C4-2B (cell line): ENCODE results near the gene TXNDC17.

Experiments
- ZFX ChIP-seq: fragments of 450-650 bp; IDR thresholded peaks from 2 replicates; pipeline ENCODE4 v1.6.1; 2017
- TF ChIP-seq, protein P1 (sequence below): fragments of 450-650 bp; conservative IDR thresholded peaks from 2 replicates; pipeline ENCODE4 v1.5.1; 2017; ENCODE audit warnings: mild to moderate bottlenecking

DNA sequence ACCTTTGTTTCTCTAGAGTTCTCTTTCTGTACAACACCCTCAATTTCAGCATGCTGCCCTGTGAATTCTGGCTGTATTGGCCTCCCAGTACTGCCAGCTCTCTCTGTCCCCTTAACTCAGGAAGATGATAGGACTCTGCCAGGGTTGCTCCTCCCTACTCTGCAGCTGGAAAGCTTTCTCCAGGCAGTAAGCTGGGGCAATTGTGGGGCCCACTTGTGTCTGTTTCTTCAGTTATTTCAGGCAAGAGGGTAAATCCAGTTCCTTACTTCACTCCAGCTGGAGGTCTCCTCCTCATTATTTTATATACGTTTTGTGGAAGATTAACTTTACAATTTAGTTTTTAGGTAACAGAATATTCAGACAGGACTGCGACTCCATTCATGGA is 20.6 kb downstream of the TXNDC17 start:
- TF ChIP-seq, protein P1, sequence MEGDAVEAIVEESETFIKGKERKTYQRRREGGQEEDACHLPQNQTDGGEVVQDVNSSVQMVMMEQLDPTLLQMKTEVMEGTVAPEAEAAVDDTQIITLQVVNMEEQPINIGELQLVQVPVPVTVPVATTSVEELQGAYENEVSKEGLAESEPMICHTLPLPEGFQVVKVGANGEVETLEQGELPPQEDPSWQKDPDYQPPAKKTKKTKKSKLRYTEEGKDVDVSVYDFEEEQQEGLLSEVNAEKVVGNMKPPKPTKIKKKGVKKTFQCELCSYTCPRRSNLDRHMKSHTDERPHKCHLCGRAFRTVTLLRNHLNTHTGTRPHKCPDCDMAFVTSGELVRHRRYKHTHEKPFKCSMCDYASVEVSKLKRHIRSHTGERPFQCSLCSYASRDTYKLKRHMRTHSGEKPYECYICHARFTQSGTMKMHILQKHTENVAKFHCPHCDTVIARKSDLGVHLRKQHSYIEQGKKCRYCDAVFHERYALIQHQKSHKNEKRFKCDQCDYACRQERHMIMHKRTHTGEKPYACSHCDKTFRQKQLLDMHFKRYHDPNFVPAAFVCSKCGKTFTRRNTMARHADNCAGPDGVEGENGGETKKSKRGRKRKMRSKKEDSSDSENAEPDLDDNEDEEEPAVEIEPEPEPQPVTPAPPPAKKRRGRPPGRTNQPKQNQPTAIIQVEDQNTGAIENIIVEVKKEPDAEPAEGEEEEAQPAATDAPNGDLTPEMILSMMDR, result no peak
- no peak for TF ChIP-seq ZFX
